ENCODE results near the gene COL13A1. TPM values are rescaled to one million over a fixed set of nuclear protein-coding genes. Genes with fewer than 3 reads are reported as not detected.

The COL13A1 gene
- total RNA-seq, 1 donor from 2014 or later = 9.5 TPM

DNA sequence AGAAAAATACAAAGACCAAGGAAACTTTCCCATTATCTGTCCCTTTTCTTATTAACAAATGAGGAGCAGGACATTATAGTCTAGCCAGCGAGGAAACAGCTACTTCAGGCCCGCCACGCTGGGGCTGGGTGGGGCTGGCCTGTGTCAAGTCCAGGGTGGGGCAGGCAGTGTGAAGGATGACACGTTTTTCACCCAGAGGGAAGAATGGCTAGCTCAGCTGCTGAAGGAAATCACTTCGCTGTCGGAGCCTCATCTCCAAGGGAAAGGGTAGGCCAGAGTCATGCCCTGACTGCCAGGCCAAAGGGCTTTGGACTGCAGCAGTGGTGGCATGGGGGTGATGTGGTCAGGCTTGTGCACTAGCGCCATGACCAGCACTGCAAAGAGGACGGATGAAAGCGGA is 24.4 kb downstream of the COL13A1 start:
- no peaks in the 10 kb centered on the region for H3K27me3 Mint-ChIP-seq (ENCODE audit: low read depth)
- no peak overlapping the region for H3K4me3 Mint-ChIP-seq
- no peak overlapping the region for H3K27ac Mint-ChIP-seq (ENCODE audit: unreplicated experiment)
- no peak for DNase-seq (ENCODE audit: low read depth, low spot score)
- TF ChIP-seq, protein P1, sequence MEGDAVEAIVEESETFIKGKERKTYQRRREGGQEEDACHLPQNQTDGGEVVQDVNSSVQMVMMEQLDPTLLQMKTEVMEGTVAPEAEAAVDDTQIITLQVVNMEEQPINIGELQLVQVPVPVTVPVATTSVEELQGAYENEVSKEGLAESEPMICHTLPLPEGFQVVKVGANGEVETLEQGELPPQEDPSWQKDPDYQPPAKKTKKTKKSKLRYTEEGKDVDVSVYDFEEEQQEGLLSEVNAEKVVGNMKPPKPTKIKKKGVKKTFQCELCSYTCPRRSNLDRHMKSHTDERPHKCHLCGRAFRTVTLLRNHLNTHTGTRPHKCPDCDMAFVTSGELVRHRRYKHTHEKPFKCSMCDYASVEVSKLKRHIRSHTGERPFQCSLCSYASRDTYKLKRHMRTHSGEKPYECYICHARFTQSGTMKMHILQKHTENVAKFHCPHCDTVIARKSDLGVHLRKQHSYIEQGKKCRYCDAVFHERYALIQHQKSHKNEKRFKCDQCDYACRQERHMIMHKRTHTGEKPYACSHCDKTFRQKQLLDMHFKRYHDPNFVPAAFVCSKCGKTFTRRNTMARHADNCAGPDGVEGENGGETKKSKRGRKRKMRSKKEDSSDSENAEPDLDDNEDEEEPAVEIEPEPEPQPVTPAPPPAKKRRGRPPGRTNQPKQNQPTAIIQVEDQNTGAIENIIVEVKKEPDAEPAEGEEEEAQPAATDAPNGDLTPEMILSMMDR (conservative IDR thresholded peaks at IDR 0.05) = no peak
- H3K4me1 Mint-ChIP-seq = peaks cover 24% of the 10 kb centered on the region
- H3K36me3 Mint-ChIP-seq (ENCODE audit: low read depth) = no peaks in the 10 kb centered on the region
- H3K9me3 Mint-ChIP-seq = no peaks in the 10 kb centered on the region

DNA sequence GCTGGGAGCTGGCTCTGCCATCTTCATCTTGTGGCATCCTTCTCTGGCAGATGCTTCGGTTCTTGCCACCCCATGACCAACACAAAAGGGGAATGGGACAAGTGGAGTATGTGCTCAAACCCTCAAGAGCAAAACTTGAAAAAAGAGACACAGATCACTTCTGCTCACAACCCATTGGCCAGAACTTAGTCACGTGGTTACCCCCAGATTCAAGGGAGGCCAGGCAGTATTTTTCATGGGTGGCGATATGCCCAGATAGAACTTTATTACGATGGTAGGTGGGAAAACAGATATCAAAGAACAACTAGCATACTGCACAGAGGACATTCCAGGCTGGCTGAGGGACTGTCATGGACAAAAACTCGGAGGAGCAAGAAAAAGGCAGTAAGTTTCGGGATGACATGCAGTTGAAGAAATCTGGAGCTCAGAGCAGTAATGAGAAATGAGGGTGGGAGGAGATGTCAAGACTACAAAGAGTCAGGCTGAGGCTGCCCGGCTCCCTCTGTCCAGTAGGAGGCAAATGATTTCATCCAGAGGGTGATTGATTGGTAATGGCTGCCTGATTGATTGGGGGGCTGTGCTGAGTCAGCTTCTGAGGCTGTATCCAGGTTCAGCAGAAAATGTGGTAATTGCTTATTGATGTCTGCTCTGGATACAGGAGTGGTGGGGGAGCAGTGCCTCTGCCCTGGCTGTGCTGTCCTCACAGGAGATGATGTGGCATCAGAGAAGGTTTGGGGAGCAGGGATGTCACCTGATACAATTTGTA is 25.3 kb downstream of the COL13A1 start:
- no peak overlapping the region for H3K4me3 Mint-ChIP-seq
- no peaks in the 10 kb centered on the region for H3K9me3 Mint-ChIP-seq
- H3K36me3 Mint-ChIP-seq (ENCODE audit: low read depth) = no peaks in the 10 kb centered on the region
- peaks cover 28% of the 10 kb centered on the region for H3K4me1 Mint-ChIP-seq
- TF ChIP-seq, protein P1 (conservative IDR thresholded peaks at IDR 0.05) = peak; percentile 33
- H3K27ac Mint-ChIP-seq (ENCODE audit: unreplicated experiment) = no peak overlapping the region
- no peaks in the 10 kb centered on the region for H3K27me3 Mint-ChIP-seq (ENCODE audit: low read depth)
- DNase-seq (ENCODE audit: low read depth, low spot score) = no peak

GRCh38 chr10:69828144-69828870 is 26.6 kb downstream of the COL13A1 start:
- H3K27me3 Mint-ChIP-seq (ENCODE audit: low read depth) = no peaks in the 10 kb centered on the region
- H3K4me1 Mint-ChIP-seq = peaks cover 28% of the 10 kb centered on the region
- TF ChIP-seq, protein P1 (conservative IDR thresholded peaks at IDR 0.05) = no peak

DNA sequence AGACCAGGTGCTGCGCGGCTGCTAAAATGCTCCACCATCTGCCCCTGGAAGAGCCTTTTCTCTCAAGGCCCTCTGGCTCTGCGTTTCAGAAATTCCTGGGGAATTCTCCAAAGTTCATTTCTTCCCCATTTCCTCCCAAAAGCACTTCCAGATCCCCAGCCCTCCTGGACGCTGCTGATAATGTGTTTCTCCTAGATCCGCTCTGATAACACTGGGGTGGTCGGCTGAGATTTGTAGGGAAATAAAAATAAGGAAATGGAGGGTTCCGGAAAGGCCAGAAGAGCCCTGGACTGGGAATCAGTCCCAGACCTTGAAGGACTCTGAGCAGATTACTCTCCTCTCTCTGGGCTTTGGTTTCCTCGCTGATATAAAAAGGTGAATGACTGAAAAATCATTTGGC is 28.1 kb downstream of the COL13A1 start:
- Mint-ChIP-seq H3K27me3 (ENCODE audit: low read depth) (no peaks in the 10 kb centered on the region), H3K36me3 (ENCODE audit: low read depth) (no peaks in the 10 kb centered on the region), H3K27ac (ENCODE audit: unreplicated experiment) (no peak overlapping the region), H3K4me3 (no peak overlapping the region), H3K4me1 (peaks cover 28% of the 10 kb centered on the region), H3K9me3 (no peaks in the 10 kb centered on the region)
- TF ChIP-seq, protein P1 (conservative IDR thresholded peaks at IDR 0.05) = no peak
- DNase-seq (ENCODE audit: low read depth, low spot score) = no peak

More at GRCh38 chr10:69828144-69828870, 26.6 kb downstream of the COL13A1 start:
- Mint-ChIP-seq H3K27ac (ENCODE audit: unreplicated experiment) (no peak overlapping the region), H3K36me3 (ENCODE audit: low read depth) (no peaks in the 10 kb centered on the region), H3K9me3 (no peaks in the 10 kb centered on the region), H3K4me3 (no peak overlapping the region)
- DNase-seq (ENCODE audit: low read depth, low spot score) = no peak

DNA sequence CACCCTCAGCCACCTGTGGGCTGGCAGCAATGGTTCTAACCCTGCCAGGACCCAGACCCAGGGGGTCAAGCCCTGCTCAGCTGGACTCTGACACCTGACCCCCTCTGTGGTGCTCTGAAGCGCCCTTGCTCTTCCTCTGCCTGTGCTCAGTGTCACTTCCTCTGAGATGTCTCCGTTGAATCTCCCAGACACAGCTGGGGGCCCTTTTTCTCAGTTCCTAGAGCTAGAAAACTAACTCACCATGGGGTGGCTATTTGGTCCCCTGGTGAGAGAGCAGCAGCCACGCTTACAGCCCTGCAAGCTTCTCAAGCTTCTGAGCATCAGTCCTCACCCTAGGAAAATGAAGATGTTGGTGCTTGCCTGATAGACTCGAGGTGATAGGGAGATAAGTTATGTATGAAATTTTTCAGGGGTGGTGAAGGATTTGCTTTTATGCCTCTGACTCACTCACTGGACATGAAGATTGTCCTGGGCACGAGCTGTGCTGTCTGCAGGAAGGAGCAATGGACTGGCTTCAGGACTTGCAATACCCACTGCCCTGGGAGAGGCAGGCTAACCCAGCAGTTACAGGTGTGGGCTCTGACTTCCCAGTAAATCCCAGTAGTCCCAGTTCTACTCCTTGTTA is 29.6 kb downstream of the COL13A1 start:
- no peak for DNase-seq (ENCODE audit: low read depth, low spot score)
- Mint-ChIP-seq H3K36me3 (ENCODE audit: low read depth) (no peaks in the 10 kb centered on the region), H3K4me1 (peaks cover 28% of the 10 kb centered on the region), H3K9me3 (no peaks in the 10 kb centered on the region), H3K27me3 (ENCODE audit: low read depth) (no peaks in the 10 kb centered on the region), H3K4me3 (no peak overlapping the region), H3K27ac (ENCODE audit: unreplicated experiment) (no peak overlapping the region)
- TF ChIP-seq, protein P1 (conservative IDR thresholded peaks at IDR 0.05) = no peak

All from neural crest cell (in vitro differentiated cells).